Measurements from ENCODE around the gene LILRB3. TPM values are rescaled to one million over a fixed set of nuclear protein-coding genes. Genes with fewer than 3 reads are reported as not detected.

Gene LILRB3
- polyA plus RNA-seq, 1 donor (not counting 4 experiments of a cell fraction or from before 2014, with no cell fraction given), result not detected

DNA sequence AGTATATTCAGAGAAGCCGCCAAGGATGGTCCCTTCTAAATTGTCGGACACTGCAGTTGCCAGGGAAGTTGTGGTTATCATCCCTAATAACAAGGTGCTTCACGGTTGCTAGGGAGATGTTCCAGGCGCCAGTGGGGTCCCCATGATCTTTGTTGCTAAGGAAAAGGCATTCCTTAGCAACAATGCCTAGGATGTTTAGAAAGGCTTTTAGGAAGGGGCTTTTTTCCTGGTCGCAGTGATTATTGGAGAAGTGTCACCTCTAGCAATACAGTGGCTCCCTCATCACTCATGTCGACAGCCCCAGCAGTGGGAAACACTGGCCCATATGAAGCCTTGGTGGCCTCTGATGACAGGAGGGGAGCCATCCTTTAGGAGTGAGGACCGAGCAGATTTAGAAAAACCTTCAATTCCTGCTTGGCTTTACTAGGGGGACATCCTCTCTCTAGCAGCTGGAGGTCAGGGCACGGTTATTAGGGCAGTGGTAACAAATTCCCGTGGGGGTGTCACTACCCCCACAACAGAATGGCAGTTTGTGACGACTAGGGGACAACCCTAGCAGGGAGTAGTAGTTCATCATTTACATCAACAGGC, 43.5 kb downstream of the LILRB3 start:
- H3K27ac ChIP-seq (ENCODE audit: control insufficient read depth, insufficient read depth, low read length), result no peak overlapping the region
- H3K27me3 ChIP-seq (ENCODE audit: control insufficient read depth, extremely low read depth, insufficient read depth, low read length), result no peaks in the 10 kb centered on the region
- H2AFZ ChIP-seq (ENCODE audit: control insufficient read depth, low read length), result no peak overlapping the region
- H3K79me2 ChIP-seq (ENCODE audit: control insufficient read depth, insufficient read depth, low read length), result peaks cover 2% of the 10 kb centered on the region
- FAIRE-seq, result no peak
- no peaks in the 10 kb centered on the region for H3K9me1 ChIP-seq (ENCODE audit: control insufficient read depth, extremely low read depth, insufficient read depth, low read length)
- DNase-seq (ENCODE audit: low read depth, low spot score), result no peak
- H3K36me3 ChIP-seq (ENCODE audit: control insufficient read depth in 2 of 2, extremely low read depth in 1 of 2, insufficient read depth in 2 of 2, low read length in 2 of 2), result peaks cover 22 to 23% of the 10 kb centered on the region in 2 experiments
- H3K9me3 ChIP-seq (ENCODE audit: control insufficient read depth, low read depth, low read length), result no peaks in the 10 kb centered on the region
- H3K4me1 ChIP-seq (ENCODE audit: control insufficient read depth, extremely low read depth, insufficient read depth, low read length), result no peaks in the 10 kb centered on the region
- H3K4me3 ChIP-seq (ENCODE audit: control insufficient read depth in 2 of 3, extremely low read depth in 1 of 3, insufficient read depth in 2 of 3, low read depth in 1 of 3, low read length in 3 of 3), result no peak overlapping the region
- peaks cover 5% of the 10 kb centered on the region for H4K20me1 ChIP-seq (ENCODE audit: control insufficient read depth, extremely low read depth, insufficient read depth, low read length)
- dilution Hi-C loops (cut with MboI; ENCODE audit: extremely low pct_ligation_motif_present, low sequenced_read_pairs), result no loop called here
- no peak overlapping the region for H3K4me2 ChIP-seq (ENCODE audit: control insufficient read depth, extremely low read depth, insufficient read depth, low read depth, low read length)
- H3K9ac ChIP-seq (ENCODE audit: control insufficient read depth, extremely low read depth, insufficient read depth, low read length), result no peak overlapping the region
- no peak for TF ChIP-seq CTCF (optimal IDR thresholded peaks at IDR 0.05 in 1 of 3, IDR thresholded peaks at IDR 0.05 in 1 of 3, conservative IDR thresholded peaks at IDR 0.05 in 1 of 3; ENCODE audit: extremely low read depth in 1 of 3, insufficient read depth in 2 of 3, low read length in 3 of 3)
- no peak for TF ChIP-seq EZH2 (IDR thresholded peaks at IDR 0.05; ENCODE audit: low read length)

GRCh38 chr19:54178581-54179261, 44.1 kb downstream of the LILRB3 start:
- H3K36me3 ChIP-seq (ENCODE audit: control insufficient read depth in 2 of 2, extremely low read depth in 1 of 2, insufficient read depth in 2 of 2, low read length in 2 of 2), result peaks cover 20 to 23% of the 10 kb centered on the region in 2 experiments
- TF ChIP-seq CTCF (optimal IDR thresholded peaks at IDR 0.05 in 1 of 3, IDR thresholded peaks at IDR 0.05 in 1 of 3, conservative IDR thresholded peaks at IDR 0.05 in 1 of 3; ENCODE audit: extremely low read depth in 1 of 3, insufficient read depth in 2 of 3, low read length in 3 of 3) (no peak), EZH2 (IDR thresholded peaks at IDR 0.05; ENCODE audit: low read length) (no peak)

More at GRCh38 chr19:54178581-54179261, 44.1 kb downstream of the LILRB3 start:
- Histone ChIP-seq H3K27me3 (ENCODE audit: control insufficient read depth, extremely low read depth, insufficient read depth, low read length) (no peaks in the 10 kb centered on the region), H2AFZ (ENCODE audit: control insufficient read depth, low read length) (no peak overlapping the region), H3K4me3 (ENCODE audit: control insufficient read depth in 2 of 3, extremely low read depth in 1 of 3, insufficient read depth in 2 of 3, low read depth in 1 of 3, low read length in 3 of 3) (no peak overlapping the region), H3K4me1 (ENCODE audit: control insufficient read depth, extremely low read depth, insufficient read depth, low read length) (no peaks in the 10 kb centered on the region), H3K79me2 (ENCODE audit: control insufficient read depth, insufficient read depth, low read length) (peaks cover 2% of the 10 kb centered on the region), H3K27ac (ENCODE audit: control insufficient read depth, insufficient read depth, low read length) (no peak overlapping the region), H3K9ac (ENCODE audit: control insufficient read depth, extremely low read depth, insufficient read depth, low read length) (no peak overlapping the region), H4K20me1 (ENCODE audit: control insufficient read depth, extremely low read depth, insufficient read depth, low read length) (peaks cover 5% of the 10 kb centered on the region), H3K9me3 (ENCODE audit: control insufficient read depth, low read depth, low read length) (no peaks in the 10 kb centered on the region), H3K4me2 (ENCODE audit: control insufficient read depth, extremely low read depth, insufficient read depth, low read depth, low read length) (no peak overlapping the region), H3K9me1 (ENCODE audit: control insufficient read depth, extremely low read depth, insufficient read depth, low read length) (no peaks in the 10 kb centered on the region)
- FAIRE-seq, result peak; percentile 29
- dilution Hi-C loops (cut with MboI; ENCODE audit: extremely low pct_ligation_motif_present, low sequenced_read_pairs), result no loop called here
- DNase-seq (ENCODE audit: low read depth, low spot score), result no peak
